Measurements from ENCODE around the gene NCAM1. TPM values are rescaled to one million over a fixed set of nuclear protein-coding genes. Genes with fewer than 3 reads are reported as not detected.
A peak's percentile ranks its signal among the peaks of the same experiment; 100 is the strongest.

NCAM1 gene
- polyA plus RNA-seq, 3 donors from 2014 or later: 35.7 to 143 (median 49.1) TPM

GRCh38 chr11:112975493-112975892, 14.3 kb downstream of the NCAM1 start:
- Mint-ChIP-seq H3K4me3 (no peak overlapping the region), H3K4me1 (peaks cover 16 to 37% of the 10 kb centered on the region in 2 donors), H3K9me3 (no peaks in the 10 kb centered on the region)

GRCh38 chr11:112977755-112978154, 16.5 kb downstream of the NCAM1 start:
- Mint-ChIP-seq H3K36me3 (no peaks in the 10 kb centered on the region), H3K4me3 (peak overlapping the region in 1 of 5 donors; percentile 1), H3K27me3 (ENCODE audit: low read depth in 3 of 3) (peaks cover 0 to 2% (median 0%) of the 10 kb centered on the region in 3 donors), H3K9me3 (peaks cover 0 to 3% (median 0%) of the 10 kb centered on the region in 6 donors), H3K27ac (peak overlapping the region in 4 of 6 donors; percentile 3 to 29 (median 5)), H3K4me1 (peaks cover 16 to 60% of the 10 kb centered on the region in 2 donors)
- DNase-seq: no peak

More at GRCh38 chr11:112975493-112975892, 14.3 kb downstream of the NCAM1 start:
- no peak overlapping the region for H3K27ac Mint-ChIP-seq
- DNase-seq: no peak
- H3K36me3 Mint-ChIP-seq: no peaks in the 10 kb centered on the region
- H3K27me3 Mint-ChIP-seq (ENCODE audit: low read depth in 3 of 3): no peaks in the 10 kb centered on the region

- peaks cover 13 to 82% of the 10 kb centered on the region in 2 donors for H3K4me1 Mint-ChIP-seq
- H3K36me3 Mint-ChIP-seq: peaks cover 8 to 28% (median 18%) of the 10 kb centered on the region in 3 donors
- H3K27ac Mint-ChIP-seq: peak overlapping the region in 2 of 6 donors; percentile 1 to 51
- DNase-seq: no peak
- peaks cover 0 to 2% (median 0%) of the 10 kb centered on the region in 3 donors for H3K27me3 Mint-ChIP-seq (ENCODE audit: low read depth in 3 of 3)
- peaks cover 2 to 22% (median 10%) of the 10 kb centered on the region in 6 donors for H3K9me3 Mint-ChIP-seq
- H3K4me3 Mint-ChIP-seq: no peak overlapping the region
These were observed 22.7 kb downstream of the NCAM1 start for GRCh38 chr11:112983887-112984286.

GRCh38 chr11:112989198-112989597, 28.0 kb downstream of the NCAM1 start:
- peaks cover 22 to 48% (median 39%) of the 10 kb centered on the region in 3 donors for H3K36me3 Mint-ChIP-seq
- H3K27ac Mint-ChIP-seq: peak overlapping the region in 2 of 6 donors; percentile 28 to 68
- peaks cover 15 to 75% of the 10 kb centered on the region in 2 donors for H3K4me1 Mint-ChIP-seq
- H3K27me3 Mint-ChIP-seq (ENCODE audit: low read depth in 3 of 3): no peaks in the 10 kb centered on the region
- DNase-seq: no peak
- H3K4me3 Mint-ChIP-seq: no peak overlapping the region
- H3K9me3 Mint-ChIP-seq: peaks cover 13 to 35% (median 20%) of the 10 kb centered on the region in 6 donors

GRCh38 chr11:112993808-112994207, 32.6 kb downstream of the NCAM1 start:
- no peak overlapping the region for H3K27ac Mint-ChIP-seq
- no peaks in the 10 kb centered on the region for H3K27me3 Mint-ChIP-seq (ENCODE audit: low read depth in 3 of 3)
- DNase-seq: no peak
- H3K36me3 Mint-ChIP-seq: peaks cover 15 to 22% (median 21%) of the 10 kb centered on the region in 3 donors
- peaks cover 21 to 88% of the 10 kb centered on the region in 2 donors for H3K4me1 Mint-ChIP-seq
- peaks cover 8 to 14% (median 11%) of the 10 kb centered on the region in 6 donors for H3K9me3 Mint-ChIP-seq
- H3K4me3 Mint-ChIP-seq: no peak overlapping the region

- H3K27me3 Mint-ChIP-seq (ENCODE audit: low read depth in 3 of 3): no peaks in the 10 kb centered on the region
- H3K27ac Mint-ChIP-seq: peak overlapping the region in 1 of 6 donors; percentile 57
These were observed 34.3 kb downstream of the NCAM1 start for GRCh38 chr11:112995423-112996090.

GRCh38 chr11:112996994-112997393, 35.8 kb downstream of the NCAM1 start:
- no peaks in the 10 kb centered on the region for H3K27me3 Mint-ChIP-seq (ENCODE audit: low read depth in 3 of 3)
- no peak overlapping the region for H3K4me3 Mint-ChIP-seq
- DNase-seq: no peak
- H3K9me3 Mint-ChIP-seq: no peaks in the 10 kb centered on the region
- H3K4me1 Mint-ChIP-seq: peaks cover 37 to 92% of the 10 kb centered on the region in 2 donors
- H3K27ac Mint-ChIP-seq: peak overlapping the region in 1 of 6 donors; percentile 31
- peaks cover 4 to 9% (median 8%) of the 10 kb centered on the region in 3 donors for H3K36me3 Mint-ChIP-seq

More at GRCh38 chr11:112995423-112996090, 34.3 kb downstream of the NCAM1 start:
- no peaks in the 10 kb centered on the region for H3K9me3 Mint-ChIP-seq
- peaks cover 4 to 9% (median 8%) of the 10 kb centered on the region in 3 donors for H3K36me3 Mint-ChIP-seq
- peaks cover 27 to 88% of the 10 kb centered on the region in 2 donors for H3K4me1 Mint-ChIP-seq
- H3K4me3 Mint-ChIP-seq: no peak overlapping the region
- no peak for DNase-seq

GRCh38 chr11:112997857-112998466, 36.7 kb downstream of the NCAM1 start:
- Mint-ChIP-seq H3K4me1 (peaks cover 46 to 99% of the 10 kb centered on the region in 2 donors), H3K36me3 (peaks cover 3 to 7% (median 5%) of the 10 kb centered on the region in 3 donors), H3K27me3 (ENCODE audit: low read depth in 3 of 3) (no peaks in the 10 kb centered on the region), H3K4me3 (no peak overlapping the region), H3K9me3 (no peaks in the 10 kb centered on the region), H3K27ac (peak overlapping the region in 4 of 6 donors; percentile 28 to 54 (median 38))
- no peak for DNase-seq

- Mint-ChIP-seq H3K4me1 (peaks cover 59 to 99% of the 10 kb centered on the region in 2 donors), H3K9me3 (no peaks in the 10 kb centered on the region), H3K27me3 (ENCODE audit: low read depth in 3 of 3) (no peaks in the 10 kb centered on the region), H3K27ac (no peak overlapping the region), H3K4me3 (no peak overlapping the region), H3K36me3 (no peaks in the 10 kb centered on the region)
- no peak for DNase-seq
These were observed 38.3 kb downstream of the NCAM1 start for GRCh38 chr11:112999520-112999919.

GRCh38 chr11:113001709-113002108, 40.5 kb downstream of the NCAM1 start:
- Mint-ChIP-seq H3K4me3 (peak overlapping the region in 1 of 5 donors; percentile 93), H3K9me3 (peaks cover 0 to 2% (median 0%) of the 10 kb centered on the region in 6 donors), H3K27ac (peak overlapping the region; percentile 7 to 87 (median 54)), H3K4me1 (peaks cover 69 to 99% of the 10 kb centered on the region in 2 donors), H3K36me3 (no peaks in the 10 kb centered on the region), H3K27me3 (ENCODE audit: low read depth in 3 of 3) (no peaks in the 10 kb centered on the region)
- DNase-seq: no peak

- no peak for DNase-seq
- Mint-ChIP-seq H3K27me3 (ENCODE audit: low read depth in 3 of 3) (no peaks in the 10 kb centered on the region), H3K36me3 (peaks cover 0 to 3% (median 3%) of the 10 kb centered on the region in 3 donors), H3K27ac (peak overlapping the region in 3 of 6 donors; percentile 26 to 50 (median 48)), H3K4me3 (peak overlapping the region in 4 of 5 donors; percentile 35 to 56 (median 42)), H3K9me3 (peaks cover 0 to 2% (median 0%) of the 10 kb centered on the region in 6 donors), H3K4me1 (peaks cover 66 to 93% of the 10 kb centered on the region in 2 donors)
These were observed 45.8 kb downstream of the NCAM1 start for GRCh38 chr11:113006896-113007445.

GRCh38 chr11:113014262-113015097, 53.3 kb downstream of the NCAM1 start:
- Mint-ChIP-seq H3K4me3 (no peak overlapping the region), H3K4me1 (peaks cover 33 to 81% of the 10 kb centered on the region in 2 donors), H3K27ac (no peak overlapping the region), H3K9me3 (no peaks in the 10 kb centered on the region), H3K27me3 (ENCODE audit: low read depth in 3 of 3) (peaks cover 0 to 2% (median 0%) of the 10 kb centered on the region in 3 donors), H3K36me3 (peaks cover 0 to 4% (median 4%) of the 10 kb centered on the region in 3 donors)
- DNase-seq: peak in 1 of 3 donors; percentile 10

- Mint-ChIP-seq H3K27ac (no peak overlapping the region), H3K36me3 (peaks cover 0 to 4% (median 4%) of the 10 kb centered on the region in 3 donors), H3K4me3 (no peak overlapping the region), H3K4me1 (peaks cover 35 to 81% of the 10 kb centered on the region in 2 donors), H3K27me3 (ENCODE audit: low read depth in 3 of 3) (peaks cover 0 to 2% (median 0%) of the 10 kb centered on the region in 3 donors), H3K9me3 (no peaks in the 10 kb centered on the region)
- DNase-seq: no peak
These were observed 53.9 kb downstream of the NCAM1 start for GRCh38 chr11:113015098-113015455.

Measured in immature natural killer cell (primary cell).